Measurements from ENCODE around the gene NBEA.

Gene NBEA

DNA sequence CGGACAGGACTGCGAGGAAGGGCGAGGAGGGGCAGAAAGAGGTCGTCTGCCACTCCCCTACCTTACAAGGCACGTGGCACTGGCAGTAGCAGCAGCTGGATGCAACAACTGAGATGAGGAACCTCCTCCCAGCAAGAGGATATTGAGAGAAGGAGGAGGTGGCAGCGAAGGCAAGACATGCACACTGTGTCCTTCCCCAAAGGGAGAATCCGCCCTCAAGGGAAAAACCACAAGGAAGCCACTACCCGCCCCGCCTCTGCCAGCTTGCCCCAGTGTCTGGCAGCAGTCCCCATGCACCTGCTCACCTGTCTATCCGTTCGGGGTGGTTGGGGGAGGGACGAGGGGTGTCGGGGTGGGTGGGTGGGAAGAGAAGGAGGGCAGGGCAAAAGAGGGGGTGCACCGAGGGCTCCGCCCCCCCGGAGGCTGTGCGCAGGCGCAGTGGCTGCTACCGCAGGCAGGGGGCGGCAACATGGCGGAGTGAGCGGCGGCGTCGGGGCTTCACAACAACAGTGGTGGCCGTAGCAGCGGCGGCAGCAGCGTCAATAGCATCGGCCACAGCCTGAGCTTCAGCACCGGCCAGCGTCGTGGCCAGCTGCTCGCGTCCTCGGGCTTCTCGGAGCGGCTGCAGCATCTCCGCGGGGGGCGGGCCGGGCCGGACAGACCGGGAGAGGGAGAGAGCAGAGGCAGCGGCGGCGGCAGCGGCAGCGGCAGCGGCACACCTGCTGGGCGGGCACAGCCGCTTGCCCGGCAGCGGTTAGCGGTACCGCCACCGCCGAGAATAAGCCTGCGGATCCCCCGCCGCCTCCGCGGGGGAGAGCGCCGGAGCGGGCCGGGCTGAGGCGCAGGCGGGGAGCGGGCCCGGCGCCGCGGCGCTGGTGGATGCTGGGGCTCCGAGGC, at the start of gene NBEA:
NBEA (plus strand) TSS at position 436 of the 897 bp plus-strand sequence. CDS start 551 bp downstream, outside the sequence.
- in situ Hi-C loops (cut with MboI; ENCODE audit: low pct_unique_long_range_greater_than_20kb, low sequenced_read_pairs, unreplicated experiment): no loop called here
- no peak for TF ChIP-seq CTCF (IDR thresholded peaks at IDR 0.05; ENCODE audit: extremely low read depth, insufficient read depth, missing control alignments)
- peak; percentile 87 for DNase-seq (ENCODE audit: low spot score)

DNA sequence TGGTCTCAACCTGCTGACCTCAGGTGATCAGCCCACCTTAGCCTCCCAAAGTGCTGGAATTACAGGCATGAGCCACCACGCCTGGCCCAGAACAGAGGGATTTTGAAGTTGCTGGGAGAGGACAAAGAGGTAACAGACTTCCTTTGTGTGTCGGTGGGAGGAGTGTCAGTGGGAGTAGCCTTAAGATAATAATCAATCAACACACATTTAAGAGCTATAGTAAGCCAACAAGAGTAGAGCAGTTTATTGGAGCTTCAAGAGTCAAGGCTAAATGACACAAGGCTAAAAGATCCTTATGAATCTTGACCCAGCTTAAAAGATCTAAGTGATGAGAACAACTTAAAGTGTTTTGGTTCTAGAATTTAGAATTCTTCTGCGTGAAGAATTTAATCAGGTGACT, 47.3 kb upstream of the NBEA start:
- in situ Hi-C loops (cut with MboI; ENCODE audit: low pct_unique_long_range_greater_than_20kb, low sequenced_read_pairs, unreplicated experiment): no loop called here
- TF ChIP-seq CTCF (IDR thresholded peaks at IDR 0.05; ENCODE audit: extremely low read depth, insufficient read depth, missing control alignments): no peak
- no peak for DNase-seq (ENCODE audit: low spot score)

DNA sequence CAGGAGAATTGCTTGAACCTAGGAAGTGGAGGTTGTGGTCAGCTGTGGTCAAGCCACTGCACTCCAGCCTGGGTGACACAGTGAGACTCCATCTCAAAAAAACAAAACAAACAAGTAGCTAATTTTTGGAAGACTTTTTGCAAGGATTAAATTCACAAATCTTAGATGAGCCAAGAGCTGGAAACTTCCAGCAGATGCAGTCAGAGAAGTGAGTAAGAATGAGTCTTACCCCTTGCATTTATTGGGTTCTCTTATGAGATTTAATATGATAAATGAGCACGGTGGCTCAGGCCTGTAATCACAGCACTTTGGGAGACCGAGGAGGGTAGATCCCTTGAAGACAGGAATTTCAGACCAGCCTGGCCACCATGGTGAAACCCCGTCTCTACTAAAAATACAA, 44.9 kb upstream of the NBEA start:
- DNase-seq (ENCODE audit: low spot score): no peak
- TF ChIP-seq CTCF (IDR thresholded peaks at IDR 0.05; ENCODE audit: extremely low read depth, insufficient read depth, missing control alignments): no peak
- in situ Hi-C loops (cut with MboI; ENCODE audit: low pct_unique_long_range_greater_than_20kb, low sequenced_read_pairs, unreplicated experiment): no loop called here

DNA sequence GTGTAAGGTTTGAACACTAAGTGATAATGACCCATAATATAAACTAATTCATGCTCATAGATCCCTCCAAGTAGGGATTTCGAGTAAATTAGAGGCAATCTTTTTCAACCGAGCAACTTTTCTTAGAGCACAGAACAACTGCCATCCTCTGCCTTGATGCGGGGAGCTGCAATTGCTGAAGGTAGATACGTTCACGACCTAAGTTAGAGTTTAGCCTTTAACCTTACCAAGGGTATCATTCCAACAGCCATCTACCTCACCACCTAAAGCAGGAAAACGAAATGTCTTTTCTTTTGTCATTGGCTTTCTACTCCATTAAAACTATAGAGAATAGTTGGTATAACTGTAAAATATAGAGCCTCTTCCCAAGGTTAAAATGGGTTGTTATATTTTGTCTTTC, 42.2 kb upstream of the NBEA start:
- DNase-seq (ENCODE audit: low spot score): no peak
- no peak for TF ChIP-seq CTCF (IDR thresholded peaks at IDR 0.05; ENCODE audit: extremely low read depth, insufficient read depth, missing control alignments)
- in situ Hi-C loops (cut with MboI; ENCODE audit: low pct_unique_long_range_greater_than_20kb, low sequenced_read_pairs, unreplicated experiment): no loop called here

DNA sequence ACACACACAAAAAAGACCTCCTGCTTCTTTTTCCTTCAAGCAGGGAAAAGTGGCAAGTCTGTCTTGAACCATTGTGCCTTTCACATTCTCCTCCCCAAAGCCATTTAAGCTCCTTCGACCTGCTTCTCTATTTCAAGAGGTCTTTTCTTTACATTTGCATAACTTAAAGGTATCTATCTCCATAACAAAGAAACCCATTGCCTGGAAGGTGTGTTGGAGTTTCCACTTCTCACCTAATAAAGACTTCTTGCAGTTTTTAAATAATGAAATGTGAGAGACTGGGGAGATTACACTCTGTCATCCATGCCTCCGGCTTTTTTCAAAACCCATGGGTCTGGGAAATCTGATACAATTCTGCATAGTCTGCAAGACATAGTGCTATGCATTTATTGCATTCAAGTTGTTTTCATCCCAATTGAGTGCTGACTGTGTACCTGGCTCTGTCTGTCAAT, 41.8 kb upstream of the NBEA start:
- TF ChIP-seq CTCF (IDR thresholded peaks at IDR 0.05; ENCODE audit: extremely low read depth, insufficient read depth, missing control alignments): no peak
- no peak for DNase-seq (ENCODE audit: low spot score)
- in situ Hi-C loops (cut with MboI; ENCODE audit: low pct_unique_long_range_greater_than_20kb, low sequenced_read_pairs, unreplicated experiment): no loop called here

DNA sequence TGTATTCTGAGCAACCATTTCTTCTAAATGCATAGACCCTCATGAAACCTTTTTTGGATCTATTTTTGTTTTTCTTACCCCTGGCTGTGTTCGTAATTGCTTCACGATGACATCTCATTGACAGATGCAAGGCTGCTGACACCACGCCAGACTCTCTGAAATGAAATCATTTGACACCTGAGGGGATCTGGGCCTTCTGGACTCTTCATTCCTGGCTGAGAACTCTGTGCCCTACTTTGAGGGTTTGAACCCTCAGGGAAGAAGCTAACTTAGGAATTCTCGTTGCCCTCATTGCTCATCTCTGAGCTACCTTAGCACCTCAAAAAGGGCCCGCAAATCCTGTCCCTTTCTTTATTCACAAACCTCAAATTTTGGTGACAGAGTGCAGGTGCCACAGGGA, 40.5 kb upstream of the NBEA start:
- in situ Hi-C loops (cut with MboI; ENCODE audit: low pct_unique_long_range_greater_than_20kb, low sequenced_read_pairs, unreplicated experiment): no loop called here
- no peak for TF ChIP-seq CTCF (IDR thresholded peaks at IDR 0.05; ENCODE audit: extremely low read depth, insufficient read depth, missing control alignments)
- no peak for DNase-seq (ENCODE audit: low spot score)
